Testis (tissue), 3 donors: ENCODE results near the gene EFNA5. TPM values are rescaled to one million over a fixed set of nuclear protein-coding genes. Genes with fewer than 3 reads are reported as not detected.

ENCODE experiments used
- DNase-seq: peaks from one replicate; pipeline ENCODE4 v3.0.0-alpha.2; 2019
- H3K27ac ChIP-seq, 2 donors: fragments of 200-600 bp; sonication (generic); one replicate each; pipeline ENCODE4 v1.5.1; 2019
- H3K27me3 ChIP-seq: fragments of 200-600 bp; sonication (generic); one replicate; pipeline ENCODE4 v1.5.1; 2019
- H3K36me3 ChIP-seq: fragments of 200-600 bp; sonication (generic); one replicate; pipeline ENCODE4 v1.5.1; 2017; ENCODE audit warnings: low read depth; ENCODE audit errors: missing control alignments
- H3K4me1 ChIP-seq: fragments of 200-600 bp; sonication (generic); one replicate; pipeline ENCODE4 v1.5.1; 2019
- H3K4me3 ChIP-seq, 2 donors: fragments of 200-600 bp; sonication (generic); one replicate each; pipeline ENCODE4 v1.5.1; 2017 to 2019
- H3K9me3 ChIP-seq: fragments of 200-600 bp; sonication (generic); one replicate; pipeline ENCODE4 v1.5.1; 2017
- POLR2A ChIP-seq: fragments of 450-650 bp; IDR thresholded peaks from one replicate; pipeline ENCODE4 v1.6.1; 2017; ENCODE audit warnings: antibody characterized with exemption, mild to moderate bottlenecking, moderate library complexity
- WGBS, 2 donors: methylation state at CpG; one replicate each; pipeline ENCODE4 v1.1.5; 2018; 5-methylcytosine and 5-hydroxymethylcytosine counted together
- intact Hi-C: fragments of 100-400 bp; cut with DNase I; formaldehyde crosslinking; loops from one replicate; pipeline ENCODE4 v1.15.1; 2023; ENCODE audit warnings: low total_unique reads
- polyA plus RNA-seq: library from polyadenylated mRNA; stranded (reverse); fragments of 350-450 nt; fragmentation: Illumina TruSeq; extraction: RNeasy Lipid Tissue Mini Kit (QIAGEN cat#74804); gene quantifications from one replicate; pipeline ENCODE4 v1.2.3, GENCODE V29; 2014; ENCODE audit warnings: low read depth, low replicate concordance; ENCODE audit not compliant: insufficient read depth
- total RNA-seq, 2 donors: library from RNA; depleted of rRNA; stranded (reverse); fragments of >200 nt; gene quantifications; one replicate each; pipeline ENCODE4 v1.2.3, GENCODE V29; 2016
- TF ChIP-seq, protein P1 (sequence below), 3 experiments: fragments of 450-650 bp in 2 of 3; fragments of 200-600 bp in 1 of 3; sonication (generic) in 1 of 3; IDR thresholded peaks; one replicate each; pipeline ENCODE4 v1.5.1; 2016 to 2019; ENCODE audit warnings: antibody characterized with exemption in 3 of 3, mild to moderate bottlenecking in 2 of 3, moderate library complexity in 1 of 3

Gene EFNA5
- total and polyA plus RNA-seq, 3 donors from 2014 or later = 2.6 to 5.4 (median 3.5) TPM

DNA sequence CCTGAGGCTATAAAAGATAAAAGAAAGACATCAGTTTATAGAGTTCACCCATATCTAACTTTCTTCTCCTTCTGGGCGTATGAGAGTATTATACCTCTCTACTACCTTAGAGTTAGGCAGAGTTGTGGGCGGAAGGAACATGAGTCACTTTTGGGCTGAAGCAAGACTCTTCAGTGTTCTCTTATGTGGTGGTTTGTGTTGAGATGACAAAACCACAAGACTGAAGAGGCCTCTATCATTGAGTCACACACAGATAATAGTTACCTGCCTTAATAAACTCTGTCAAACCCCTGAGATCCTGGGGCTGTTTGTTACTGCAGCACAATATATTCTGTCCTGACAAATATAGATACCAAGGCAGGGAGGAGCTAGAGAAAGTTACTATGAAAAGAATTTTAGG lies 184.2 kb downstream of the EFNA5 start:
- no peak for TF ChIP-seq POLR2A
- TF ChIP-seq, protein P1, sequence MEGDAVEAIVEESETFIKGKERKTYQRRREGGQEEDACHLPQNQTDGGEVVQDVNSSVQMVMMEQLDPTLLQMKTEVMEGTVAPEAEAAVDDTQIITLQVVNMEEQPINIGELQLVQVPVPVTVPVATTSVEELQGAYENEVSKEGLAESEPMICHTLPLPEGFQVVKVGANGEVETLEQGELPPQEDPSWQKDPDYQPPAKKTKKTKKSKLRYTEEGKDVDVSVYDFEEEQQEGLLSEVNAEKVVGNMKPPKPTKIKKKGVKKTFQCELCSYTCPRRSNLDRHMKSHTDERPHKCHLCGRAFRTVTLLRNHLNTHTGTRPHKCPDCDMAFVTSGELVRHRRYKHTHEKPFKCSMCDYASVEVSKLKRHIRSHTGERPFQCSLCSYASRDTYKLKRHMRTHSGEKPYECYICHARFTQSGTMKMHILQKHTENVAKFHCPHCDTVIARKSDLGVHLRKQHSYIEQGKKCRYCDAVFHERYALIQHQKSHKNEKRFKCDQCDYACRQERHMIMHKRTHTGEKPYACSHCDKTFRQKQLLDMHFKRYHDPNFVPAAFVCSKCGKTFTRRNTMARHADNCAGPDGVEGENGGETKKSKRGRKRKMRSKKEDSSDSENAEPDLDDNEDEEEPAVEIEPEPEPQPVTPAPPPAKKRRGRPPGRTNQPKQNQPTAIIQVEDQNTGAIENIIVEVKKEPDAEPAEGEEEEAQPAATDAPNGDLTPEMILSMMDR (IDR thresholded peaks at IDR 0.05) = no peak
- no peak overlapping the region for H3K27ac ChIP-seq

DNA sequence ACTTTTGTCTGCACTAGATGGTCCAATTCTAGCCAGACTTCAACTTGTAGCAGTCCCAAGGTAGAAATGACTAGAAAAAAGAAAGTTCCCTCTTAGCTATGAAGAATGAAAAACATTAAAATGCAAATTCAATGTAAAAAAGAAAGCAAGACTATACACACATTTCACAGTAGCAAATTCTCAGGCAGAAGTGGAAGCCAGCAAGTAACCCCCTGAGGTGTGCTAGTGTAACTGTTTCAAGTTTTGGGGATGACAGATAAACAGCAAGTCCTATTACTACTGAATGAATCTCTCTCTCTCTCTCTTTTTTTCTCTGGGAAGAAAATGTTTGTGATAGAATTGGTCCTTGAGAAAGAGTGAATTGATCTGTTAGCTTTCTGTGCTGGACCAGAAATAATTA lies 185.6 kb downstream of the EFNA5 start:
- no peak for DNase-seq
- Histone ChIP-seq H3K4me1 (peaks cover 4% of the 10 kb centered on the region), H3K27me3 (no peaks in the 10 kb centered on the region), H3K4me3 (no peak overlapping the region), H3K27ac (no peak overlapping the region), H3K36me3 (no peaks in the 10 kb centered on the region), H3K9me3 (no peaks in the 10 kb centered on the region)
- no peak for TF ChIP-seq POLR2A
- intact Hi-C loops = no loop called here

More for the DNA sequence above, 184.2 kb downstream of the EFNA5 start:
- no peak for DNase-seq
- Histone ChIP-seq H3K36me3 (no peaks in the 10 kb centered on the region), H3K27me3 (no peaks in the 10 kb centered on the region), H3K4me1 (peaks cover 4% of the 10 kb centered on the region), H3K4me3 (no peak overlapping the region), H3K9me3 (no peaks in the 10 kb centered on the region)
- intact Hi-C loops = no loop called here
- WGBS, 2 donors = 89 to 96% methylated on average over 2 of the region's 2 CpGs

DNA sequence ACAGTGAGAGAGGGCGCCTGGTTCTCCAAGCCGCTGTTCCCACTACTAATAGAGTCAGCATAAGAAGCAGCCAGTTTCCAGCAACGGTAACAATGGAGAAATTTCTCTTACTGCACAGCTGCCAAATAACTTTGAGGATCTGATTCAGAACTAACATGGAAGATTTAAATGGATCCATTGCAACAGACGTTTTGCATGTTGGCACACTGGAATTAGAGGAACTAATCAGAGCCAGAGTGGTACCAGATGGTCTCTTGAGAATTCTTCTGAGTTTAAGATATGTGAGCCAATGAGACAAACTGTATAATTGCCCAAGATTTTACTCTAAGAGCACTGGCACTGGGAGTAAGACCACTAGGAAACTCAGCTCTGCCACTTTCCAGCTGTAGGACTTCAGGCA lies 186.5 kb downstream of the EFNA5 start:
- TF ChIP-seq POLR2A = no peak
- TF ChIP-seq, protein P1 (IDR thresholded peaks at IDR 0.05) = no peak
- DNase-seq = no peak
- Histone ChIP-seq H3K27me3 (no peaks in the 10 kb centered on the region), H3K4me3 (no peak overlapping the region), H3K9me3 (no peaks in the 10 kb centered on the region), H3K36me3 (no peaks in the 10 kb centered on the region), H3K27ac (no peak overlapping the region), H3K4me1 (peaks cover 4% of the 10 kb centered on the region)
- intact Hi-C loops = no loop called here
- WGBS, 2 donors = 69 to 78% methylated on average over 4 of the region's 4 CpGs

DNA sequence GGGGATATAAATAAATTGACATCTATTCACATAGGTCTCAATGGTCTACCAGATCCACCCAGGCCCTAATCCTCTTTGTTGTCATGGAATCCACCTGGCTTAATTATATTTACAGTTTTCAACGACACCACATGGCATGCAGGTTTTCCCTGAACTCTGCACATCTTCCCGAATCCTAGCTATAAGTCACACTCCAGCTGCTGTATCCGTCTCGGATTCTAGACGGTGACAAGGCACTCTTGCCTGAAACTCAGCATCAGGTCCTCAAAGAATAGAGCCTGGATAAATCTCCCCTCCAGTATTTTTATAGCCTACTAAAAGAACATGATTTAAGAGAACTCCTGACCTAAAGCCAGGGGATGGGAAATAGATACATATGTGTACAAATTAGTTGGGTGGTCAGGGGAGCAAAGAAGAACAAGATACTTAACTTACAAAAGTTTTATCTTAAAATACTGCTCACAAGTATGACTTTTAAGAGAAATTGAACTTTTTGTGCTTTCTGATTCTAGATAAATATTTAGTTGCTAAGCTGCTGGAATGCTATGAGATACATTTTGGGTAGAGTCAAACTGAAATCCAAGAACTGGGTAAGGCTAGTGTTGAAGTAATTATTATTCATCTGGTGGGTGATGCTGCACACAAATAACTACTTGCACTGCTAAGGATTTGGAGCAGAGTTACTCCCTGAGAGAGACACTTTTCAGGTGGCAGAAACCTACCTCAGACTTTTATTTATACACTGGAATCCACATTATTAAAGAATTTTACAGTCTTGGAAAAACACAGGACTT lies 187.3 kb downstream of the EFNA5 start:
- Histone ChIP-seq H3K4me3 (no peak overlapping the region), H3K36me3 (no peaks in the 10 kb centered on the region), H3K4me1 (peaks cover 4% of the 10 kb centered on the region), H3K27ac (no peak overlapping the region), H3K9me3 (no peaks in the 10 kb centered on the region), H3K27me3 (no peaks in the 10 kb centered on the region)
- TF ChIP-seq POLR2A = no peak
- TF ChIP-seq, protein P1 (IDR thresholded peaks at IDR 0.05) = no peak
- 35 to 36% methylated on average over 5 of the region's 5 CpGs for WGBS, 2 donors
- DNase-seq = no peak
- intact Hi-C loops = no loop called here

DNA sequence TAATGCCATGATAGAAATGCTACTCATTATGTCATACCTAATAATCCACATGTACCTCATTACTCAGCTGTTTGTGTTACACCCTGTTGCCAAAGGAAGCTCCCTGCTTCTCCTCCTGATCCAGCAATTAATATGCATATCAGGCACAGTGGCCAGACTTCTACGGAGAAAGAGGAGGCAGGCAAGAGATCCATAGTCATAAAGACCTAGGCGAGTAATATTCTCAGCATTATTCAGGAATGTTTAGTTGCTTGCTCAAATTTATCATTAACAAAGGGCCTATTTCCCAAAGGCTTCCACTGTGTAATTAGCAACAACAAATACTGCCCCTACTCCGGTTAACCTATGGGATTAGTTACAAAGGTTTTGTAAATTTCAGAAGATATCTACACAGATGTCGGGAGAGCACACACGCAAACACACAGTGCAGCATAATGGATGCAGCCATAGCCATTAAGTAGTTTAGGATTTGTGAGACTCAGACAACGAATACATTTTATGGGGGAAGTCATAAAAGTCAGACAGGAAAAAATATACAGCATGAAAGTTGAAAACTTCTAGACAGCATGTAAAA lies 192.6 kb downstream of the EFNA5 start:
- TF ChIP-seq POLR2A = no peak
- TF ChIP-seq, protein P1 (IDR thresholded peaks at IDR 0.05) = no peak
- H3K27ac ChIP-seq = no peak overlapping the region
- no peaks in the 10 kb centered on the region for H3K9me3 ChIP-seq
- WGBS, 2 donors = 90 to 91% methylated on average over 6 of the region's 6 CpGs
- DNase-seq = no peak
- no peaks in the 10 kb centered on the region for H3K4me1 ChIP-seq
- no peaks in the 10 kb centered on the region for H3K36me3 ChIP-seq
- no peak overlapping the region for H3K4me3 ChIP-seq
- intact Hi-C loops = no loop called here
- H3K27me3 ChIP-seq = no peaks in the 10 kb centered on the region
